ENCODE measurements around the gene FNIP2.

FNIP2 gene

GRCh38 chr4:158856852-158857251 lies 88.0 kb downstream of the FNIP2 start:
- H3K36me3 ChIP-seq (ENCODE audit: insufficient read depth, insufficient read length, low read length), result peaks cover 13% of the 10 kb centered on the region
- H3K9ac ChIP-seq (ENCODE audit: insufficient read length, low read depth), result no peak overlapping the region
- H3K27me3 ChIP-seq (ENCODE audit: insufficient read depth, insufficient read length), result no peaks in the 10 kb centered on the region
- no peaks in the 10 kb centered on the region for H3K4me1 ChIP-seq (ENCODE audit: insufficient read depth, insufficient read length)
- H3K4me3 ChIP-seq (ENCODE audit: insufficient read length, low read depth), result no peak overlapping the region
- no peak for TF ChIP-seq SUZ12 (IDR thresholded peaks at IDR 0.05; ENCODE audit: extremely low read depth, insufficient read depth, insufficient read length)
- no peak for TF ChIP-seq ZNF274 (IDR thresholded peaks at IDR 0.05; ENCODE audit: low read depth, low read length)
- no peak for TF ChIP-seq YY1 (IDR thresholded peaks at IDR 0.05; ENCODE audit: insufficient read depth, insufficient read length)
- no peaks in the 10 kb centered on the region for H3K9me3 ChIP-seq (ENCODE audit: insufficient read depth, low read length)
- DNase-seq (ENCODE audit: low read depth, low spot score), result no peak

- Histone ChIP-seq H3K36me3 (ENCODE audit: insufficient read depth, insufficient read length, low read length) (peaks cover 15% of the 10 kb centered on the region), H3K27me3 (ENCODE audit: insufficient read depth, insufficient read length) (no peaks in the 10 kb centered on the region), H3K4me1 (ENCODE audit: insufficient read depth, insufficient read length) (no peaks in the 10 kb centered on the region), H3K9ac (ENCODE audit: insufficient read length, low read depth) (no peak overlapping the region), H3K4me3 (ENCODE audit: insufficient read length, low read depth) (no peak overlapping the region), H3K9me3 (ENCODE audit: insufficient read depth, low read length) (no peaks in the 10 kb centered on the region)
- no peak for DNase-seq (ENCODE audit: low read depth, low spot score)
- TF ChIP-seq ZNF274 (IDR thresholded peaks at IDR 0.05; ENCODE audit: low read depth, low read length) (no peak), YY1 (IDR thresholded peaks at IDR 0.05; ENCODE audit: insufficient read depth, insufficient read length) (no peak), SUZ12 (IDR thresholded peaks at IDR 0.05; ENCODE audit: extremely low read depth, insufficient read depth, insufficient read length) (no peak)
These were observed 89.1 kb downstream of the FNIP2 start for GRCh38 chr4:158857951-158858350.

- Histone ChIP-seq H3K4me1 (ENCODE audit: insufficient read depth, insufficient read length) (no peaks in the 10 kb centered on the region), H3K27me3 (ENCODE audit: insufficient read depth, insufficient read length) (no peaks in the 10 kb centered on the region), H3K9ac (ENCODE audit: insufficient read length, low read depth) (no peak overlapping the region), H3K36me3 (ENCODE audit: insufficient read depth, insufficient read length, low read length) (peaks cover 20% of the 10 kb centered on the region), H3K9me3 (ENCODE audit: insufficient read depth, low read length) (no peaks in the 10 kb centered on the region), H3K4me3 (ENCODE audit: insufficient read length, low read depth) (no peak overlapping the region)
- no peak for DNase-seq (ENCODE audit: low read depth, low spot score)
- no peak for TF ChIP-seq YY1 (IDR thresholded peaks at IDR 0.05; ENCODE audit: insufficient read depth, insufficient read length)
- no peak for TF ChIP-seq SUZ12 (IDR thresholded peaks at IDR 0.05; ENCODE audit: extremely low read depth, insufficient read depth, insufficient read length)
- TF ChIP-seq ZNF274 (IDR thresholded peaks at IDR 0.05; ENCODE audit: low read depth, low read length), result no peak
These were observed 89.8 kb downstream of the FNIP2 start for GRCh38 chr4:158858410-158859199.

- Histone ChIP-seq H3K9ac (ENCODE audit: insufficient read length, low read depth) (no peak overlapping the region), H3K4me3 (ENCODE audit: insufficient read length, low read depth) (no peak overlapping the region), H3K4me1 (ENCODE audit: insufficient read depth, insufficient read length) (no peaks in the 10 kb centered on the region), H3K27me3 (ENCODE audit: insufficient read depth, insufficient read length) (no peaks in the 10 kb centered on the region), H3K9me3 (ENCODE audit: insufficient read depth, low read length) (no peaks in the 10 kb centered on the region), H3K36me3 (ENCODE audit: insufficient read depth, insufficient read length, low read length) (peaks cover 20% of the 10 kb centered on the region)
- TF ChIP-seq SUZ12 (IDR thresholded peaks at IDR 0.05; ENCODE audit: extremely low read depth, insufficient read depth, insufficient read length), result no peak
- TF ChIP-seq ZNF274 (IDR thresholded peaks at IDR 0.05; ENCODE audit: low read depth, low read length), result no peak
- TF ChIP-seq YY1 (IDR thresholded peaks at IDR 0.05; ENCODE audit: insufficient read depth, insufficient read length), result no peak
- no peak for DNase-seq (ENCODE audit: low read depth, low spot score)
These were observed 90.8 kb downstream of the FNIP2 start for GRCh38 chr4:158859661-158860060.

GRCh38 chr4:158860856-158861255 lies 92.0 kb downstream of the FNIP2 start:
- Histone ChIP-seq H3K27me3 (ENCODE audit: insufficient read depth, insufficient read length) (no peaks in the 10 kb centered on the region), H3K4me3 (ENCODE audit: insufficient read length, low read depth) (no peak overlapping the region), H3K4me1 (ENCODE audit: insufficient read depth, insufficient read length) (no peaks in the 10 kb centered on the region), H3K36me3 (ENCODE audit: insufficient read depth, insufficient read length, low read length) (peaks cover 20% of the 10 kb centered on the region), H3K9ac (ENCODE audit: insufficient read length, low read depth) (no peak overlapping the region), H3K9me3 (ENCODE audit: insufficient read depth, low read length) (no peaks in the 10 kb centered on the region)
- TF ChIP-seq SUZ12 (IDR thresholded peaks at IDR 0.05; ENCODE audit: extremely low read depth, insufficient read depth, insufficient read length) (no peak), ZNF274 (IDR thresholded peaks at IDR 0.05; ENCODE audit: low read depth, low read length) (no peak), YY1 (IDR thresholded peaks at IDR 0.05; ENCODE audit: insufficient read depth, insufficient read length) (no peak)
- DNase-seq (ENCODE audit: low read depth, low spot score), result no peak

- Histone ChIP-seq H3K4me1 (ENCODE audit: insufficient read depth, insufficient read length) (no peaks in the 10 kb centered on the region), H3K27me3 (ENCODE audit: insufficient read depth, insufficient read length) (no peaks in the 10 kb centered on the region), H3K9me3 (ENCODE audit: insufficient read depth, low read length) (no peaks in the 10 kb centered on the region), H3K4me3 (ENCODE audit: insufficient read length, low read depth) (no peak overlapping the region), H3K9ac (ENCODE audit: insufficient read length, low read depth) (no peak overlapping the region), H3K36me3 (ENCODE audit: insufficient read depth, insufficient read length, low read length) (peaks cover 20% of the 10 kb centered on the region)
- no peak for TF ChIP-seq YY1 (IDR thresholded peaks at IDR 0.05; ENCODE audit: insufficient read depth, insufficient read length)
- TF ChIP-seq ZNF274 (IDR thresholded peaks at IDR 0.05; ENCODE audit: low read depth, low read length), result no peak
- TF ChIP-seq SUZ12 (IDR thresholded peaks at IDR 0.05; ENCODE audit: extremely low read depth, insufficient read depth, insufficient read length), result no peak
- no peak for DNase-seq (ENCODE audit: low read depth, low spot score)
These were observed 92.5 kb downstream of the FNIP2 start for GRCh38 chr4:158861281-158861680.

GRCh38 chr4:158861766-158862165 lies 92.9 kb downstream of the FNIP2 start:
- no peak for DNase-seq (ENCODE audit: low read depth, low spot score)
- H3K36me3 ChIP-seq (ENCODE audit: insufficient read depth, insufficient read length, low read length), result peaks cover 20% of the 10 kb centered on the region
- H3K27me3 ChIP-seq (ENCODE audit: insufficient read depth, insufficient read length), result no peaks in the 10 kb centered on the region

More at GRCh38 chr4:158861766-158862165, 92.9 kb downstream of the FNIP2 start:
- TF ChIP-seq YY1 (IDR thresholded peaks at IDR 0.05; ENCODE audit: insufficient read depth, insufficient read length) (no peak), ZNF274 (IDR thresholded peaks at IDR 0.05; ENCODE audit: low read depth, low read length) (no peak), SUZ12 (IDR thresholded peaks at IDR 0.05; ENCODE audit: extremely low read depth, insufficient read depth, insufficient read length) (no peak)
- no peak overlapping the region for H3K4me3 ChIP-seq (ENCODE audit: insufficient read length, low read depth)
- no peak overlapping the region for H3K9ac ChIP-seq (ENCODE audit: insufficient read length, low read depth)
- H3K4me1 ChIP-seq (ENCODE audit: insufficient read depth, insufficient read length), result no peaks in the 10 kb centered on the region
- no peaks in the 10 kb centered on the region for H3K9me3 ChIP-seq (ENCODE audit: insufficient read depth, low read length)
